Activated T-helper 1 cell treated with anti-CD3 and anti-CD28 coated beads, Interleukin-12 subunit alpha, Interleukin-12 subunit beta, Interleukin-2, Interleukin-4 antibody, amounts not matched to agents 30 ng/mL and 10 ng/mL and 1 ng/mL, durations not matched to agents 14 hours and 24 hours and 36 hours (primary cell): Measurements from ENCODE around the gene AOPEP. TPM values are rescaled to one million over a fixed set of nuclear protein-coding genes. Genes with fewer than 3 reads are reported as not detected.

ENCODE experiments used
- DNase-seq: peaks from one replicate; pipeline ENCODE4 v3.0.0; 2021; ENCODE audit warnings: low spot score
- H3K27ac Mint-ChIP-seq: one replicate; pipeline ENCODE4 v1.8.0; 2021; ENCODE audit warnings: mild to moderate bottlenecking, mixed read lengths
- H3K27me3 Mint-ChIP-seq: one replicate; pipeline ENCODE4 v1.8.0; 2022; ENCODE audit warnings: mild to moderate bottlenecking, moderate library complexity, mixed read lengths; ENCODE audit not compliant: insufficient read depth
- H3K36me3 Mint-ChIP-seq: one replicate; pipeline ENCODE4 v1.8.0; 2021; ENCODE audit warnings: low read depth, mixed read lengths
- H3K4me1 Mint-ChIP-seq: one replicate; pipeline ENCODE4 v1.8.0; 2021; ENCODE audit warnings: low read depth, mixed read lengths
- H3K4me3 Mint-ChIP-seq: one replicate; pipeline ENCODE4 v1.8.0; 2021; ENCODE audit warnings: mild to moderate bottlenecking, moderate library complexity, mixed read lengths
- H3K9me3 Mint-ChIP-seq: one replicate; pipeline ENCODE4 v1.8.0; 2021; ENCODE audit warnings: mixed read lengths
- intact Hi-C: fragments of 100-400 bp; cut with micrococcal nuclease; formaldehyde crosslinking; loops from one replicate; pipeline ENCODE4 v1.15.1; 2024
- total RNA-seq: library from RNA; stranded (reverse); gene quantifications from 2 replicates; pipeline ENCODE4 v1.2.3, GENCODE V29; 2022

AOPEP gene
- total RNA-seq, 1 donor from 2014 or later, result 22.5 TPM

- DNase-seq, result no peak
- Mint-ChIP-seq H3K27ac (no peak overlapping the region), H3K9me3 (no peaks in the 10 kb centered on the region), H3K4me1 (no peaks in the 10 kb centered on the region), H3K36me3 (no peaks in the 10 kb centered on the region), H3K27me3 (no peaks in the 10 kb centered on the region), H3K4me3 (no peak overlapping the region)
- intact Hi-C loops, result no loop called here
These were observed 195.2 kb downstream of the AOPEP start for GRCh38 chr9:94921656-94922055.

- H3K9me3 Mint-ChIP-seq, result no peaks in the 10 kb centered on the region
- intact Hi-C loops, result no loop called here
- no peak overlapping the region for H3K4me3 Mint-ChIP-seq
- no peaks in the 10 kb centered on the region for H3K36me3 Mint-ChIP-seq
- no peaks in the 10 kb centered on the region for H3K4me1 Mint-ChIP-seq
- DNase-seq, result no peak
- H3K27ac Mint-ChIP-seq, result no peak overlapping the region
- no peaks in the 10 kb centered on the region for H3K27me3 Mint-ChIP-seq
These were observed 195.7 kb downstream of the AOPEP start for GRCh38 chr9:94922098-94922607.

- intact Hi-C loops, result no loop called here
- no peak overlapping the region for H3K27ac Mint-ChIP-seq
- no peak for DNase-seq
- no peaks in the 10 kb centered on the region for H3K4me1 Mint-ChIP-seq
- H3K36me3 Mint-ChIP-seq, result no peaks in the 10 kb centered on the region
- H3K27me3 Mint-ChIP-seq, result no peaks in the 10 kb centered on the region
- H3K9me3 Mint-ChIP-seq, result no peaks in the 10 kb centered on the region
- H3K4me3 Mint-ChIP-seq, result no peak overlapping the region
These were observed 196.2 kb downstream of the AOPEP start for GRCh38 chr9:94922691-94923107.

GRCh38 chr9:94923326-94924089 is 197.0 kb downstream of the AOPEP start:
- H3K4me3 Mint-ChIP-seq, result no peak overlapping the region
- no peaks in the 10 kb centered on the region for H3K36me3 Mint-ChIP-seq
- DNase-seq, result no peak
- intact Hi-C loops, result no loop called here
- no peaks in the 10 kb centered on the region for H3K27me3 Mint-ChIP-seq
- H3K27ac Mint-ChIP-seq, result no peak overlapping the region
- no peaks in the 10 kb centered on the region for H3K9me3 Mint-ChIP-seq
- no peaks in the 10 kb centered on the region for H3K4me1 Mint-ChIP-seq

- intact Hi-C loops, result no loop called here
- Mint-ChIP-seq H3K36me3 (no peaks in the 10 kb centered on the region), H3K27ac (no peak overlapping the region), H3K4me1 (no peaks in the 10 kb centered on the region), H3K27me3 (no peaks in the 10 kb centered on the region), H3K4me3 (no peak overlapping the region), H3K9me3 (no peaks in the 10 kb centered on the region)
- no peak for DNase-seq
These were observed 199.4 kb downstream of the AOPEP start for GRCh38 chr9:94925751-94926430.

- Mint-ChIP-seq H3K27ac (no peak overlapping the region), H3K4me1 (no peaks in the 10 kb centered on the region), H3K27me3 (no peaks in the 10 kb centered on the region), H3K4me3 (no peak overlapping the region), H3K36me3 (no peaks in the 10 kb centered on the region), H3K9me3 (no peaks in the 10 kb centered on the region)
- intact Hi-C loops, result no loop called here
- DNase-seq, result no peak
These were observed 199.9 kb downstream of the AOPEP start for GRCh38 chr9:94926431-94926800.

- H3K27me3 Mint-ChIP-seq, result no peaks in the 10 kb centered on the region
- intact Hi-C loops, result no loop called here
- no peak for DNase-seq
- H3K27ac Mint-ChIP-seq, result no peak overlapping the region
- H3K9me3 Mint-ChIP-seq, result no peaks in the 10 kb centered on the region
- no peaks in the 10 kb centered on the region for H3K36me3 Mint-ChIP-seq
- H3K4me3 Mint-ChIP-seq, result no peak overlapping the region
- H3K4me1 Mint-ChIP-seq, result no peaks in the 10 kb centered on the region
These were observed 200.7 kb downstream of the AOPEP start for GRCh38 chr9:94927048-94927761.

- no peaks in the 10 kb centered on the region for H3K9me3 Mint-ChIP-seq
- no peak overlapping the region for H3K27ac Mint-ChIP-seq
- H3K36me3 Mint-ChIP-seq, result no peaks in the 10 kb centered on the region
- intact Hi-C loops, result no loop called here
- no peak for DNase-seq
- no peak overlapping the region for H3K4me3 Mint-ChIP-seq
- H3K4me1 Mint-ChIP-seq, result no peaks in the 10 kb centered on the region
- no peaks in the 10 kb centered on the region for H3K27me3 Mint-ChIP-seq
These were observed 201.5 kb downstream of the AOPEP start for GRCh38 chr9:94927762-94928670.

GRCh38 chr9:94928691-94929368 is 202.3 kb downstream of the AOPEP start:
- Mint-ChIP-seq H3K27me3 (no peaks in the 10 kb centered on the region), H3K4me3 (no peak overlapping the region), H3K9me3 (no peaks in the 10 kb centered on the region), H3K27ac (no peak overlapping the region), H3K4me1 (no peaks in the 10 kb centered on the region), H3K36me3 (no peaks in the 10 kb centered on the region)
- no peak for DNase-seq
- intact Hi-C loops, result no loop called here

GRCh38 chr9:94929369-94929756 is 202.9 kb downstream of the AOPEP start:
- intact Hi-C loops, result no loop called here
- no peak for DNase-seq
- Mint-ChIP-seq H3K9me3 (no peaks in the 10 kb centered on the region), H3K27me3 (no peaks in the 10 kb centered on the region), H3K4me3 (no peak overlapping the region), H3K4me1 (no peaks in the 10 kb centered on the region), H3K27ac (no peak overlapping the region), H3K36me3 (no peaks in the 10 kb centered on the region)

GRCh38 chr9:94931036-94931633 is 204.6 kb downstream of the AOPEP start:
- H3K27me3 Mint-ChIP-seq, result no peaks in the 10 kb centered on the region
- no peak overlapping the region for H3K4me3 Mint-ChIP-seq
- no peaks in the 10 kb centered on the region for H3K9me3 Mint-ChIP-seq
- intact Hi-C loops, result no loop called here
- H3K4me1 Mint-ChIP-seq, result no peaks in the 10 kb centered on the region
- no peak overlapping the region for H3K27ac Mint-ChIP-seq
- no peaks in the 10 kb centered on the region for H3K36me3 Mint-ChIP-seq
- no peak for DNase-seq

- Mint-ChIP-seq H3K27ac (no peak overlapping the region), H3K4me1 (no peaks in the 10 kb centered on the region), H3K9me3 (no peaks in the 10 kb centered on the region), H3K4me3 (no peak overlapping the region), H3K36me3 (no peaks in the 10 kb centered on the region), H3K27me3 (no peaks in the 10 kb centered on the region)
- DNase-seq, result no peak
- intact Hi-C loops, result no loop called here
These were observed 205.2 kb downstream of the AOPEP start for GRCh38 chr9:94931740-94932139.
